NCI-H187 (cell line): ENCODE data around the gene SNX5.

Experiments
- DNase-seq, 2 experiments: peaks; one replicate each; lab custom pipeline; 2025; lab: John Stamatoyannopoulos, UW

The SNX5 gene

GRCh38 chr20:17992847-17993513, 24.4 kb upstream of the SNX5 start:
- no peak for DNase-seq

- DNase-seq, result no peak
These were observed 23.6 kb upstream of the SNX5 start for GRCh38 chr20:17992224-17992637.

- no peak for DNase-seq
These were observed 21.8 kb upstream of the SNX5 start for GRCh38 chr20:17990278-17990972.

GRCh38 chr20:17987988-17988387, 19.4 kb upstream of the SNX5 start:
- DNase-seq, result no peak

GRCh38 chr20:17985388-17986018, 16.9 kb upstream of the SNX5 start:
- no peak for DNase-seq

GRCh38 chr20:17976305-17976704, 7.7 kb upstream of the SNX5 start:
- DNase-seq, result no peak

- no peak for DNase-seq
These were observed 3.5 kb upstream of the SNX5 start for GRCh38 chr20:17972121-17972520.

GRCh38 chr20:17971300-17972013, 2.9 kb upstream of the SNX5 start:
- no peak for DNase-seq

- DNase-seq, result no peak
These were observed 1.4 kb upstream of the SNX5 start for GRCh38 chr20:17969884-17970409.

- no peak for DNase-seq
These were observed 787 bp upstream of the SNX5 start for GRCh38 chr20:17969278-17969883.

- DNase-seq, result no peak
These were observed 851 bp downstream of the SNX5 start for GRCh38 chr20:17967521-17968365.

GRCh38 chr20:17966432-17967310, 1.9 kb downstream of the SNX5 start:
- no peak for DNase-seq

- no peak for DNase-seq
These were observed 3.4 kb downstream of the SNX5 start for GRCh38 chr20:17965042-17965697.

GRCh38 chr20:17964632-17965031, 4.0 kb downstream of the SNX5 start:
- no peak for DNase-seq

GRCh38 chr20:17964073-17964472, 4.5 kb downstream of the SNX5 start:
- no peak for DNase-seq

GRCh38 chr20:17963114-17963897, 5.3 kb downstream of the SNX5 start:
- DNase-seq, result no peak

- no peak for DNase-seq
These were observed 7.0 kb downstream of the SNX5 start for GRCh38 chr20:17961587-17961940.

- no peak for DNase-seq
These were observed 7.5 kb downstream of the SNX5 start for GRCh38 chr20:17960927-17961586.
